Measurements from ENCODE around the gene CARD6. TPM values are rescaled to one million over a fixed set of nuclear protein-coding genes. Genes with fewer than 3 reads are reported as not detected.
A peak's percentile ranks its signal among the peaks of the same experiment; 100 is the strongest.
"Not testable (repeated sequence)": the region's sequence is repeated elsewhere in the genome, so short reads cannot be mapped to it uniquely, and the experiment has no call there.

Gene CARD6
- total RNA-seq, 2 experiments from 2014 or later, result 2.6 to 4.6 TPM

DNA sequence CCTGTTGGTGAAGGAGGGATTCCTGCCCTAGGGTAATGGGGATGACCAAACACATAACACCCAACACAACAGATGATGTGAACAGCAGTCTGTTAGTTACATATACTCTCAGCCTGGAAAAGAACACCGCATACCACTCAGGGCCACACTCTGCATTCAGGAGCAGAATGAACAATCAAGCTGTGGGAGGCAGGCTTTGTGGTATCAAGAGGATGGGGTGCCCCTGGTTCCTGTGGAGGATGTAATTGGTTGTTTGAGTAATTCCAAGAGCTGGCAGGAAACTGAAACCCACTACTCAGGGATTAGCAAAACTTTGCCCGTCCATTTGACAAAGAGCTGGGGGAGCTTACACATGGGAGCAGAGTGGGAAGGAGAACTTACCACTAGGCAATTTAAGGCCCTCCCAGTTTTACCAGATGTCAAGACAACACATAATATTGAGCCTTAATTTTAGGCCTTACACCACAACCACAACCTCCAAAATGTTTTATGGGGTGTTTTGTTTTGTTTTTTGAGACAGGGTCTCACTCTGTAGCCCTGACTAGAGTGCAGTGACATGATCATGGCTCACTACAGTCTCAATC lies 27.4 kb upstream of the CARD6 start:
- Mint-ChIP-seq H3K4me3 (no peak overlapping the region), H3K9me3 (ENCODE audit: low read depth) (no peaks in the 10 kb centered on the region), H3K4me1 (peaks cover 21% of the 10 kb centered on the region), H3K27me3 (no peaks in the 10 kb centered on the region), H3K36me3 (no peaks in the 10 kb centered on the region), H3K27ac (peak overlapping the region; percentile 27)
- DNase-seq (peak; percentile 75), ATAC-seq (peak; percentile 86)
- CTCF ChIA-PET, result interaction anchor here (0.6 kb wide), 1 partner anchor 12 kb away, joined by 3 read pairs; no protein-coding TSS in a partner anchor

DNA sequence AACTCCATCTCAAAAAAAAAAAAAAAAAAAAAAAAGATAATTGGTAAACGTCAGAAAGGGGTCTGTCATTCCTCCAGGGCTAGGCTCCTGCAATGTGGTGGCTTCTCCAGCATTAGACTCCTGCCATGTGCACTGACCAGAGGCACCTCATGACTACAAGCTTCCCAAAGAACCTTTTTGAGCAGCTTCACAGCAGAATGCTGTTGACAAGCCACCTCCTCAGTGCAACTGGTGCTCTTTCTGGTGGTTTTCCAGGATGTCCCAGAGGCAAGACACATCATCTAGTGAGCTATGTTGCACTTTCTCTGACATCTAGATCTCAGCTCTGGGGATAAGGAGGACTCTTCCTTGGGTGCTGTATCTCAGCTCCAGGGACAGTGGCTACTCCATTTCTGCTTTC lies 17.7 kb upstream of the CARD6 start:
- Mint-ChIP-seq H3K4me1 (peaks cover 15% of the 10 kb centered on the region), H3K36me3 (peaks cover 29% of the 10 kb centered on the region), H3K4me3 (no peak overlapping the region), H3K27me3 (no peaks in the 10 kb centered on the region), H3K27ac (no peak overlapping the region), H3K9me3 (ENCODE audit: low read depth) (no peaks in the 10 kb centered on the region)
- DNase-seq (no peak), ATAC-seq (no peak)
- CTCF ChIA-PET, result interaction anchor here (1.1 kb wide), 1 partner anchor 9 kb away, joined by 5 read pairs; no protein-coding TSS in a partner anchor

DNA sequence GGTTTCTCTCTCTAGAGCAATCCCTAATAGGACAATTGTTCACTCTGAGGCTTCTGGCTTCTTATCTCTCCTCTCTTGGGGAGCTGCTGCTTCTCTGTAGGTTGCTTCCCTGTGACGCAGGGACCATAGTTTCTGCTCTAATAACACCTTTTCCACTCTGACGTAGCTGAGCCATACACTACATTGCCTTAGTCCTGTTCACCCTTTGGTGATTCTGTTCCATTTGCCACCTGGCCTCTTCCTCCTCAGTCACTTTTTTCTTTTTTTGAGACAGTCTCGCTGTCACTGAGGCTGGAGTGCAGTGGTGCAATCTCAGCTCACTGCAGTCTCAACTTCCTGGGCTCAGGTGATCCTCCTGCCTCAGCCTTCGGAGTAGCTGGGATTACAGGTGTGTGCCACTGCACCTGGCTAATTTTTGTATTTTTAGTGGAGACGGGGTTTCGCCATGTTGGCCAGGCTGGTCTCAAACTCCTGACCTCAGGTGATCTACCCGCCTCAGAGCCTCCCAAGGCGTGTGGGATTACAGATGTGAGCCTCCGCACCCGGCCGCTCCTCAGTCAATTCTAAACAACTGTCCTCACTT lies 15.6 kb upstream of the CARD6 start:
- H3K27me3 Mint-ChIP-seq; DNase-seq; H3K27ac Mint-ChIP-seq; CTCF ChIA-PET; H3K9me3 Mint-ChIP-seq (ENCODE audit: low read depth); H3K4me3 Mint-ChIP-seq; ATAC-seq: not testable (repeated sequence)
- Mint-ChIP-seq H3K4me1 (peaks cover 30% of the 10 kb centered on the region), H3K36me3 (peaks cover 47% of the 10 kb centered on the region)

DNA sequence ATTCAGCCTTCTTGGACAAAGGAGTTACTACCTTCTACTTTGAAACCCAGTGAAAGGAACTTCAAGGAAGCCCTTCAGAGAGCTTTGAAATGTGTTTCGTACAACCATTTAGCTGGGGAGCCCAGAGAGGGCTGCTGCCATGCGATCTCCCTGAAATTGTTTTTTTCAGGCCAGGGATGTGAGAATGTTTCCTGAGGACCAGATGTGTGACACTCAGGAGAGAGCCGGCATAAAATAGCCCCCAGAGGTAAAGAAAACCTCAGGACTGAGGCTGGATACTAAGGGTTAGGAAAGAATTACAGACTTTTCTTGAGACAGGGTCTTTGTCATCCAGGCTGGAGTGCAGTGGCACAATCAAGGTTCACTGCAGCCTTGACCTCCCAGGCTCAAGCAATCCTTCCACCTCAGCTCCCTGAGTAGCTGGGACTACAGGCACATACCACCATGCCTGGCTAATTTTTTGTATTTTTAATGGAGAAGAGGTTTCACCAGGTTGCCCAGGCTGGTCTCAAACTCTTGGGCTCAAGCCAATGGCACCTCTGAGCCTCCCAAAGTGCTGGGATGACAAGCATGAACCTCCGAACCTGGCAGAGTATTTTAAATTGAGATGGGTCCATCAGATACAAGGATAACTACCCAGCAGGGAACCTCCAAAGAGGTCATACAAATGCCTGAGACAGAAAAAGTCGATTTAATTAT lies 14.5 kb upstream of the CARD6 start:
- H3K4me1 Mint-ChIP-seq, result peaks cover 40% of the 10 kb centered on the region
- no peaks in the 10 kb centered on the region for H3K9me3 Mint-ChIP-seq (ENCODE audit: low read depth)
- H3K27me3 Mint-ChIP-seq, result no peaks in the 10 kb centered on the region
- H3K27ac Mint-ChIP-seq, result no peak overlapping the region
- CTCF ChIA-PET, result no interaction called here
- no peak overlapping the region for H3K4me3 Mint-ChIP-seq
- no peak for ATAC-seq
- DNase-seq, result no peak
- peaks cover 57% of the 10 kb centered on the region for H3K36me3 Mint-ChIP-seq

DNA sequence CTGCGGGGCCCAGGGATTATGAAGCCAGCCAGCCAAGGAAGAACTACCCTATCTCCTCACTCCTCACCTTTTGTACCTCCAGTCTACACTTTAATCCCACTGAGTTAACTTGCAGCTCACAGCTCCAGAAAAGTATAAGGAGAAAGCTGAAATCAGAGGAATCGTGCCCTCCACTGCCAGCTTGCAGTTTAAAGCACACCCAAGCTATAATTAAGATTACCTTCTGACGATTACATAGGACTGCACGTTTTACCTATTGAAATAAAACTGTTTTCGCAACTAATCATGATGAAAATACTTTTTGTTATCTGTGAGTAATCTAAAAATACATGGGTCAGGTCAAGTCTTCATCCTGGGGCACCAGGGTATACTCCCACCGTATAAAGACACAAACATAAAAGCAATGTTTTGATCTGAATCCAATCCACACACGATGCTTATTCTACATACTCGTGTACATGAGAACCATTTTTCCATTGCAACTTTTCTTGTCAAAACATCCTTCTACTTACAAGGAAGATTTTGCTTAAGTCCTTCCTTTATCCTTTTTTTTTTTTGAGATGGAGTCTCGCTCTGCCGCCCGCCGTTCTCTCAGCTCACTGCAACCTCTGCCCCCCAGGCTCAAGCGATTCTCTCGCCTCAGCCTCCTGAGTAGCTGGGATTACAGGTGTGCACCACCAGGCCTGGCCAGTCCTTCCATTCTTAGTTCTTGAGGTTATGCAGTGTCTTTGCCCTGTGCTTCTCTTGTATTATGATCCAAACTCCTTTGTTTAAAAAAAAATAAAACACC lies 13.8 kb upstream of the CARD6 start:
- no peaks in the 10 kb centered on the region for H3K27me3 Mint-ChIP-seq
- no peak overlapping the region for H3K4me3 Mint-ChIP-seq
- peaks cover 47% of the 10 kb centered on the region for H3K4me1 Mint-ChIP-seq
- CTCF ChIA-PET, result no interaction called here
- no peak overlapping the region for H3K27ac Mint-ChIP-seq
- H3K9me3 Mint-ChIP-seq (ENCODE audit: low read depth), result no peaks in the 10 kb centered on the region
- DNase-seq, result no peak
- H3K36me3 Mint-ChIP-seq, result peaks cover 65% of the 10 kb centered on the region
- no peak for ATAC-seq

DNA sequence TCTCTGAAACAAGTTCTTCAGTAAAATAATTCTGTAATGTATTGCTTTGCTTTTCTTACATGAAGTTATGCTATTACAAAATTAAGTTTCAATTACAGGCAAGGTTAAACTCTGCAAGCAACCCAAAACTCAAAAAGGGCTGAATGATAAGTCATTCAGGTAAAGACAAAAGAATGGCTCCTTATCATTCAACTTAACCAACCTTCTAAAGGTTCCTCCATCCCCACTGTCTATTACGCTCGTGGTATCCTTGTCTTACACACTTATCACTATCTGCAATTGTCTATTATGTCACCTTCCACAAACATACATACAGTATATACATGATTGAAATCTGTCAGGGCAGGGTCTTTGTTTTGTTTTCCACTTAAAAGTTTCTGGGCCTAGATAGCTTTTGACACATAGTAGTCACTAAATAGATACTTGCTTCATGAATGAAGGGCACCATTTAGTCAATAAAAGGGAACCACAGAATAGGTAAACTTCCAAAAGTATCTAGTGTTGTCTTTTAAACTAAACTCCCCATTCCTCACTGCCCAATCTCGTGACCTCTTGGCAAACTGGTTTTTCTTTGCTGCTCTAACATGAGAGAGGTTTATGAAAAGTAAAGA lies 13.0 kb upstream of the CARD6 start:
- DNase-seq (no peak), ATAC-seq (no peak)
- H3K9me3 Mint-ChIP-seq (ENCODE audit: low read depth), result no peaks in the 10 kb centered on the region
- CTCF ChIA-PET, result no interaction called here
- H3K27ac Mint-ChIP-seq, result no peak overlapping the region
- no peak overlapping the region for H3K4me3 Mint-ChIP-seq
- peaks cover 55% of the 10 kb centered on the region for H3K4me1 Mint-ChIP-seq
- no peaks in the 10 kb centered on the region for H3K27me3 Mint-ChIP-seq
- H3K36me3 Mint-ChIP-seq, result peaks cover 70% of the 10 kb centered on the region

DNA sequence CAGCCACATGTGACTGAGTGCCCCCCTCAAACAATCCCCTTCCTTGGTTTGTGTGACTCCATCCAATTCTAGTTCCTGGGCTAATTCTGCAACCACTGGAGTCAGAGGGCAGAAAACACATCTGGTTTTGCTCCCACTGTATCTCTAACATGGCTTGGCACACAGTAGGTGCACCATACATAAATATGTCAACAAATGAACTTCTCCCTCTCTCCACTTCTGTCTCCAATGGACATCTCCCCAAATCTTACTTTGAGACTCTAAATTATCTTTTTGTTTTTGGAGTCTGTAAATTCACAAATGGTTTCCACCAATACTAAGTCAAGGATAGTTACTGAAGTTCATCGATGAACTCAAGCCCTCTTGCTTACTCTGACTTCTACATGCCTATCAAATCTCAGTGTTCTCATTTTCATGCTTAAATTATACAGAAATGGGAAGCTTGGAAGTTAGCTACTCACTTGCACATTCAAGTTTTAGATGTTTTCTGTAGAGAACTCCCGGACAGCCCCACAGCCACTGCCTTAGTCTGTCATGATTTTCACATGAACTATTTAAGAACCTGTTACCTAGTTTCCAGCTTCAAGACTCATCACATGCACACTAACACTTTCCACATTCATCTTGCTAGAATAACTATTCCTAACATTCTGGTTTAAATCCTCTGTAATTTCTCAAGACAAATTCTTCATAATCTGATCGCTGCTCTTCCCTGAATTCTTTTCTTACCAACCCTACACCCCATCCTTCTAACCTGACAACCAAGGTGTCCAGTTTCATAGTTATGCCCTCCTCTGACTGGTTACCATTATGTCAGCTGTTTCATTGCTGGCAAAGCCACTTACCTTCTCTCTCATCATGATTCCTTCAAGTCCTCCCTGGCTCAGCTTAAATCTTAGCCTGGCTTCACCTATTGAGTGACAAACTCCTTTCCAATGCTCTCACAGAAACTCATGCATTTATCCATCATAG lies 12.2 kb upstream of the CARD6 start:
- H3K4me1 Mint-ChIP-seq, result peaks cover 59% of the 10 kb centered on the region
- peak overlapping the region; percentile 29 for H3K27ac Mint-ChIP-seq
- no peak for DNase-seq
- no peaks in the 10 kb centered on the region for H3K27me3 Mint-ChIP-seq
- ATAC-seq, result no peak
- no peaks in the 10 kb centered on the region for H3K9me3 Mint-ChIP-seq (ENCODE audit: low read depth)
- H3K36me3 Mint-ChIP-seq, result peaks cover 78% of the 10 kb centered on the region
- CTCF ChIA-PET, result no interaction called here
- H3K4me3 Mint-ChIP-seq, result no peak overlapping the region

DNA sequence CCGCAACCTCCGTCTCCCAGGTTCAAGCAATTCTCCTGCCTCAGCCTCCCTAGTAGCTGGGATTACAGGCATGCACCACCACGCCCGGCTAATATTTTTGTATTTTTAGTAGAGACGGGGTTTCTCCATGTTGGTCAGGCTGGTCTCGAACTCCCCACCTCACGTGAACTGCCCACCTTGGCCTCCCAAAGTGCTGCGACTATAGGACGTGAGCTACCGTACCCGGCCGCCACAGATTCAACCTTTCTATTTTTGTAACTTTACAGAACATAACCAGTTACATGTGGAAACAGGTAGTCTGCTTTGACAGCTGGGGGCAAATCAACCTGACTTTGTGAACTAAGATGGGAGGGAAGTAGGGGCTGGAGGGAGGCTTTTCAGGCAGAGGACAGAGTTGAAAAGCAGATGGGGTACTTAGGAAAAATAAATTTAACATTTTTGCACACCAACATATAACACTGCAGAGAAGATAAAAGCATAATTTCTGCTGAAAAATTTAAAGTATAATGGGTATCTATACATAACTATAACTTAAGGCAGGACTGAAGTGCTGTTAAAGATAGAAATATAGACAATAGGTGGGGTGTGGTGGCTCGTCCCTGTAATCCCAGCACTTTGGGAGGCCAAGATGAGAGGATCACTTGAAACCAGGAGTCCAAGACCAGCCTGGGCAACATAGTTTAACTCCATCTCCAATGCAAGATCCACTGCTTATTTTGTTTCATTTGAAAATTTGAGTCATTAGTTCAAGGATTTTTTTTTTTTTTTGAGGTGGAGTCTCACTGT lies 11.2 kb upstream of the CARD6 start:
- Mint-ChIP-seq H3K27ac (no peak overlapping the region), H3K4me1 (peaks cover 59% of the 10 kb centered on the region), H3K4me3 (no peak overlapping the region), H3K27me3 (no peaks in the 10 kb centered on the region), H3K36me3 (peaks cover 87% of the 10 kb centered on the region), H3K9me3 (ENCODE audit: low read depth) (no peaks in the 10 kb centered on the region)
- ATAC-seq (no peak), DNase-seq (no peak)
- CTCF ChIA-PET, result no interaction called here

DNA sequence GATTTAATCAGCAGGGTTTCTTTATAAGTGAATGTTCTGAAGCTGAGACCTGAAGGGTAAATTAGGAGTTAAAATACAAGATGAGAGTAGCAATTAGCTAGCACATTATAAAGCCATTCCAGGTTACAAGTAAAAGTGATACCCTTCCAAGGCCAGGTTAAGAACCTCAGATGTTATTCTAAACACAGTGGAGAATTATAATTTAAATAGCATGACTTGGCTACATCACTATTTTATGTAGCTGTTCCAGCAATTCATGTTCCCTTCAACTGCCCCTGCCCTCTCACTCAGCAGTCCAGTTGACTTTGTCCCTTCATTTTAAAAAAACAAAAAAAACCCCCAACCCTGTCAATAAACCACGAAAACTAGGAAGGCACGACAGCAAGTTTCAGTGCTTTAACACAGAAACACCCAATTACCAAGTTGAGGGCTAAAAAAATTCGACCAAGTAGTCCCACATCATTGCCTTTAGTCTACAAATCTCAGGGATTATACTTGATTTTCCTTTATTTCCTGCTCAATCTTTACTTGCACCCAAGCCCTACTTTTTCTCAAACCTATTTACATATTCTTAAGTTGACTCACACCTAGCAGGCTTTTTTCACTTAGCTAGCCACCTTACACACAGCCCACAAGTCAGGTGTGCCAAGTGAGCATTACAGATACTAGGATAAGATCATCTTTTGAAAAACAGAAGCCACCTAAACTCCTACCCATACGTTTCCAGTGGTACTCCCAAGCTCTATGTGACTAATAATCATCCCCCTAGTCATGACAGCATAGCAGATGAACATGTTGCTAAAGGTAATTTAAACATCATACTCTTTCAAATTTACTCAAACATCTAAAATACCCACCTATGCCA lies 9.6 kb upstream of the CARD6 start:
- H3K36me3 Mint-ChIP-seq, result peaks cover 83% of the 10 kb centered on the region
- H3K4me3 Mint-ChIP-seq, result peak overlapping the region; percentile 11
- peaks cover 68% of the 10 kb centered on the region for H3K4me1 Mint-ChIP-seq
- H3K9me3 Mint-ChIP-seq (ENCODE audit: low read depth), result no peaks in the 10 kb centered on the region
- peak overlapping the region; percentile 55 for H3K27ac Mint-ChIP-seq
- H3K27me3 Mint-ChIP-seq, result no peaks in the 10 kb centered on the region
- CTCF ChIA-PET, result interaction anchor here (1.4 kb wide), 1 partner anchor 16 kb away, joined by 4 read pairs; no protein-coding TSS in a partner anchor
- ATAC-seq, result no peak
- no peak for DNase-seq

DNA sequence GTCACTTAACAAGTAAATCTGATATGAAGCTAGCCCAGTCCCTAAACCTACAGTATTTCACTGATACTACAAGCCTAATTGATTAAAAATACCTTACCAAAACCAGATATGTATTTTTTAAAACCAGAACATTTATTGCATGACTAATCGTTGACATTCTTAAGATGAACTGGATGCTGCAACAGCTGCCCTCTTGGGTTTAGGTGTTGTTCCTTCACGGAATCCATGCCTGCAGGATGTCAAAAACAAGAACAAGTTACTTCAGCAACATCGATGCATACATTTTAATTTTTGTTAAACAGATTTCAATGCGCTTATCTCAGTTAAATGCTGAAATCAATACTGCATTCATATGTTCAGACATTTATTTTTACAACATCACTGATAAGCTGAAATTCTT lies 8.8 kb upstream of the CARD6 start:
- Mint-ChIP-seq H3K27ac (peak overlapping the region; percentile 13), H3K4me3 (peak overlapping the region; percentile 99), H3K27me3 (no peaks in the 10 kb centered on the region), H3K4me1 (peaks cover 66% of the 10 kb centered on the region), H3K9me3 (ENCODE audit: low read depth) (no peaks in the 10 kb centered on the region), H3K36me3 (peaks cover 76% of the 10 kb centered on the region)
- DNase-seq (no peak), ATAC-seq (no peak)
- CTCF ChIA-PET, result interaction anchor here (0.8 to 1.6 kb wide), 3 partner anchors 9 to 24 kb away, joined by 3 to 5 read pairs (median 4); no protein-coding TSS in a partner anchor

DNA sequence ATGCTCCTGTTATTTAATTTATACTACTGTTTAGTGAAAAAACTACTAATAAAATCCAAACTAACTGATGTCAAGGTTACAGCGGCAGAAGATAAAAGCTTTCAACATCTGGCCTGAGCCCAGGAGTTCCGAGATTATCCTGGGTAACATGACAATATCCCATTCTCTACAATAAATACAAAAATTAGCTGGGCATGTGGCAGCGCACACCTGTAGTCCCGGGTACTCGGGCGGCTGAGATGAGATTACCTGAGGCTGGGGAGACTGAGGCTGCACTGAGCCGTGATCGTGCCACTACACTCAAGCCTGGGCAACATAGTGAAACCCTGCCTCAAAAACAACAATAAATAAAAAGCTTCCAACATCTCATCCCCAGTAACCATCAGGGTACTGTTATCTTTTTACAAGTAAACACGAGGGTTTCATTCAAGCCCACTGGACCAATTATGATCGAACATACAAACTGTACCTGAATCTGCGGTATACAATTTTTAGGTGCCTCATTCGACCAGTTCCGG lies 7.4 kb upstream of the CARD6 start:
- ATAC-seq, result no peak
- Mint-ChIP-seq H3K27ac (peak overlapping the region; percentile 98), H3K4me3 (peak overlapping the region; percentile 99), H3K4me1 (peaks cover 63% of the 10 kb centered on the region), H3K36me3 (peaks cover 62% of the 10 kb centered on the region), H3K9me3 (ENCODE audit: low read depth) (no peaks in the 10 kb centered on the region), H3K27me3 (no peaks in the 10 kb centered on the region)
- CTCF ChIA-PET, result interaction anchor here (1.6 kb wide), 1 partner anchor 25 kb away, joined by 3 read pairs; no protein-coding TSS in a partner anchor
- DNase-seq, result no peak
